ENCODE measurements around the gene ADGRF5.

Gene ADGRF5

GRCh38 chr6:46921731-46922130 is at the start of gene ADGRF5:
Gene ADGRF5 (minus strand): TSS chr6:46921938. CDS start chr6:46906762, 15,176 bp downstream.
- DNase-seq: no peak

DNA sequence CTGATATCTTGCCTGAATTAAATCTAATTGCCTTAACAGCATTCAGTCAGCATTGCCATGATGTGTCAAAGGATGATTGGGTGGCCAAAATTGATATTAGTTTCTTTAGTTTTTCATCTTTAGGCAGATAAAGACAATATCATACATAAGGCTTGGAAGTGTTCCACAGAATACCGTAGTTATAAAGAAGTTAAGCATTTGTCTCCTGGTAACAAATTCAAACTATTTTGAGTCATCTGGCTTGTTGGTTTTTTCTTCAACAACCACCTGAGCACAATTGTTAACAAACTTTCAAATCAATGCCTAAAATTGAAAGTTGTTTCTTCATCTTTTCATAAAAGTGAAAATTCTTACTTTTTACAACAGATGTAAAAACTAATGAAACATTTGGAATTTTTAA is 47.5 kb upstream of the ADGRF5 start:
- no peak for DNase-seq

DNA sequence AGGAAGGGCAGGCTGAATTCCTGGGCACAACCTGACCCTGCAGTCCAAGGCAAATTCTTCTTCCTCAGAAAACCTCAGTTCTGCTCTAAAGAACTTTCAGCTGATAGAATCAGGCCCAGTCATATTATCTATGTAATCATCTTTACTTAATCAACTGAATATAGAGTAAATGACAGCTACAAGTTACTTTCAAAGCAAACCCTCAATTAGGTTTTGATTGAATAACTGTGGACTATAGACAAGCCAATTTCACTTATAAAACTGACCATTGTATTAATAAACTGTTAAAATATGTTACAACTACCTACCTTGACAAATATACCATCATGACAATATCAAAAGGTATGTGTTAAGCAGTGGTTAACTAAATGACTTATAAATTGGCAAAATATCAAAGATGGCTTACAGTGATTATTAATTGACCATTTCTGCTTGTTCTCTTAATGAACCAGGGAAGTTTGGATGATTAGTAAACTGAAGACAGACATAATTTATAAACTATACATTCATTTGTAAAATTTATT is 46.1 kb upstream of the ADGRF5 start:
- DNase-seq: no peak

DNA sequence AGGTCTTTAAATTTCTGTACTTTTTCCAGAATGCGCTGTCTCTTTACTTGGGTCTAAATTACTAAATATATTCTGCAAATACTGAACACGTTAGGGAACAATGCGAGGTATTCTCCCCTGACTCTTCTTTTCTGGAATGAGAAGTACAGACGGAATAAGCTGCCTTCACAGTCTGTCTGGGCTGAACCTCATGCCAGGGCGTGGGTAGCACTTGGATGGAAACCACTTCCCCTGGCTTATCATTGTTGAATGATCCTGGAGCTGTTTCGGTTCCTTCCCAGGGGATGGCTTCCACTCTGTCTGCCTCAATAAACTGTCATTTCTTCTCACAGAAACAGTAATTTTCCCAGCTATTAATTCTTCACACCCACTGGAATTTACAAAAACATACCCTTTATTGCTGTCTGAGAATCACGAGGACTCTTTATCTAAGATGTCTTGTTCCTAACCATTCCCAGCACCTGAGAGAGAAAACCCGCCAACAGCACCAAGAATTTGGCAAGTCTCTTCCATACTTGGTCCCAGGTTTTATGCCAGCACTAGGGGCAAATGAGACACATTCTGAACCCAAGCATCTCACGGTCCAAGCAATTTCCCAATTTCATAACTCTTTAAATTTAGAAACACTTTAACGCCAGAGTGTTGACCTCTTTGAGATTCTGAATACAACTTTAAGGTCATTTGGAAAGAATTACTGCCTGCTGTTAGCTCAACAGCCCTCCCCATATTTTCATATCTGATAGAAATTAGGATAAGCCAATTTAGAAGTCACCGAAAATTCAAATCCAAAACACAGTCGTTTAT is 43.2 kb upstream of the ADGRF5 start:
- DNase-seq: no peak

- DNase-seq: no peak
Observed at GRCh38 chr6:46963626-46964025, 41.9 kb upstream of the ADGRF5 start.

- no peak for DNase-seq
Observed at GRCh38 chr6:46963039-46963438, 41.3 kb upstream of the ADGRF5 start.

GRCh38 chr6:46961711-46962110 is 40.0 kb upstream of the ADGRF5 start:
- no peak for DNase-seq

DNA sequence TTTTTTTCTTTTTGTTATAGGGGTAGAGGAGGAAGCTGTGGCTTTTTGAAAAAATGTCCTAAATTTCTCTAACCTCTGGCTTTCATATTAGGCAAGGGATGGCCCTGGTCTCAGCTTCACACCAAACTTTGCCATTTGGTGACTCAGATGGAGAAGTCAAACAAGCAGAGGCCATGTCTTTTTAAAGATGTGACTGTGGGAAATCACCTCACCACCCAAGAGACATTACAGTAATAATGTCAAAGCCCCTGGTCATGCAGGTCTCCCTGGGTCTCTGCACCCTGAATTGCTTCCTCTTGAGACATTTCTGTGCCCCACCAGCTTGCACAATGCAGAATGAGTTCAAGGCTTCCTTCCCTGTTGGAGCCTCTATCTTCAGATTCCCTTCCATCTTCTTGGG is 39.5 kb upstream of the ADGRF5 start:
- DNase-seq: no peak

DNA sequence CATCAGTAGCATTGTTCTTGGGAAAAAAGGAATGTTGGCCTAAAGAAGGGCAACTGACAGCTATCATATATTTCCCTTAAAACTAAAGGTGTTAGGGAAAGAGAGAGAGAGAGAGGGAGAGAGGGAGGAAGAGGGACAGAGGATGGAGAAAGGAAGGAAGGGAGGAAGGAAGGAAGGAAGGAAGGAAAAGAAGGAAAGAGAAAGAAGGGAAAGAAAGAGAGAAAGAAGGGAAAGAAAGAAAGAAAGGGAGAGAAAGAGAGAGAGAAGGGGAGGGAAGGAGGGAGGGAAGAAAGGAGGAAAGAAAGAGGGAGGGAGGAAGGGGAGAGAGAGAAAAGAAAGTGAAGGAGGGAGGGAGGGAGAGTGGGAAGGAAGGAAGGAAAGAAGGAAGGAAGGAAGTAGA is 37.7 kb upstream of the ADGRF5 start:
- no peak for DNase-seq

GRCh38 chr6:46956409-46956808 is 34.7 kb upstream of the ADGRF5 start:
- no peak for DNase-seq

DNA sequence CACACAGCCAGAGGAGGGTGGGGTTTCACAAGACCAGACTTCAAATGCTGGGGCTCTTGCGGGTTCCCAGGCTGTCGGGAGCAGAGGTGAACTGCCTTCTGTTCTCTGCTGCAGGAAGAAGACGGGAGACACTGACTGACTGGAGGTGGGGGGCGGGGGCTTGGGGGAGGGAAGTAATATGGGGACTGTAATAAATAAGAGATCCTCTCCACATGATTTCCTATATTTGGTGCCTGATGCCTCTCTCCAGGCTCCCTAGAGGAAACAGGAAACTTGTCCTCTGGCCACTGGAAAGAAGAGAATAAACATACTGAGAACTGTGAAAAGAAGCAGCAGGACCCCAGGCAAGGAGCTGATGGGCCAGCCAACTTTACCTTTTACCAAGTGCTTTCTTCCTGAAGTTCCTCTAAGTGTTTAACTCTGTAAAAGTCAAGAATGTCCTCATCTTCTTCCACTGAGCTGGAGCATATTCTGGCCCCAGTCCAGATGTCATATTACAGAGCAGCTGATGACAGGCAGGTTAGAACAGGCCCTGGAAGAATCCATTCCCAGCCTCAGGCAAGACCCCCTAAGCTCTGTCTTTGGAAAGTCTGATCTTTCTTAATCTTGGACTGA is 33.2 kb upstream of the ADGRF5 start:
- no peak for DNase-seq

- no peak for DNase-seq
Observed at GRCh38 chr6:46953921-46954320, 32.2 kb upstream of the ADGRF5 start.

GRCh38 chr6:46949632-46950280 is 28.0 kb upstream of the ADGRF5 start:
- no peak for DNase-seq

GRCh38 chr6:46948699-46949098 is 27.0 kb upstream of the ADGRF5 start:
- no peak for DNase-seq

GRCh38 chr6:46947497-46947896 is 25.8 kb upstream of the ADGRF5 start:
- DNase-seq: no peak

DNA sequence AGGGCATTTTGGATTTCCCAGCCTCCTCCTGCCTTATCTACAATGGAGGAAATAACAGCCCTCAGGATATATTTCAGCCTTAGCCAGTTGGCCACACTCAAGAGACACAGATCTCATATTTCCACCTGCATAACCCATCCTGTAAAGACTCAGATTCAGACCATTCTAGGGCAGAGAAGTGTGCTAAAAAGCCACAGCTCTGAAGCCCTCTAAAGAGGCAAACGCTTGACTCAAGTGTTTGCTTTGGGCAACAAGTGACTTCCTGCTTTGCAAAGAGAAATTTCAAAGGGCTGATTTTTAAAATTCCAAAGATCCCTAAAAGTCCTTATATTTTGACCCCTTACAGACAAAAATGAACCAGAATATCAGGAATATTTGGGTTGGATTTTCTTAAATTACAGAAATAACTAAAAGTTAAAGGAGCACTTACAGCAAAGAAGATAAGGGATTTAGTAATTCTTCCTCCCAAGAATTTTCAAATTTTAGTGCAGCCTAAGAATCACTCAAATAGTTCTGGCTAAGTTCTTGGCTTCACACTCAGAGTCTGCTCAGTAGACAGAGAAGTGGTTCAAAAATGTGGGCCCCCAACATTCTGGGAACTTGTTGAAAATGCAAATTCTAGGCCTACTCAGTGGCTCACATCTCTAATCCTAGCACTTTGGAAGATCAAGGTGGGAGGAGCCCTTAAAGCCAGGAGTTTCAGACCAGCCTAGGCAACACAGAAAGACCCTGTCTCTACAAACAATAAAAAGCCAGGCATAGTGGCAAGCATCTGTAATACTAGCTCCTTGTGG is 18.9 kb upstream of the ADGRF5 start:
- DNase-seq: no peak

DNA sequence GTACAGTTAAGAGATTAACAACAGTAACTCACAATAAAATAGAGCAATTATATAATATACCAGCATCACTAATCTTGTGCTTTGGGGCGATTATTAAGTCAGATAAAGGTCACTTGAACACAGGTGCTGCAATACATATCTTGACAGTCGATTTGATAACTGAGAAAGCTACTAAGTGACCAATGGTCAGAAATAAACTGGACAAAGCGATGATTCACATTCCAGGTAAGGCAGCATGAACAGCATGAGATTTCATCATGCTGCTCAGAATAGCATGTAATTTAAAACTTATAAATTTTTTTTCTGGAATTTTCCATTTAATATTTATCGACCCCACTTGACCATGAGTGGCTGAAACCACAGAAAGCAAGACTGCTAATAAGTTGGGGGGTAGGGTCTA is 15.9 kb upstream of the ADGRF5 start:
- DNase-seq: no peak

- DNase-seq: no peak
Observed at GRCh38 chr6:46935687-46936086, 13.9 kb upstream of the ADGRF5 start.

DNA sequence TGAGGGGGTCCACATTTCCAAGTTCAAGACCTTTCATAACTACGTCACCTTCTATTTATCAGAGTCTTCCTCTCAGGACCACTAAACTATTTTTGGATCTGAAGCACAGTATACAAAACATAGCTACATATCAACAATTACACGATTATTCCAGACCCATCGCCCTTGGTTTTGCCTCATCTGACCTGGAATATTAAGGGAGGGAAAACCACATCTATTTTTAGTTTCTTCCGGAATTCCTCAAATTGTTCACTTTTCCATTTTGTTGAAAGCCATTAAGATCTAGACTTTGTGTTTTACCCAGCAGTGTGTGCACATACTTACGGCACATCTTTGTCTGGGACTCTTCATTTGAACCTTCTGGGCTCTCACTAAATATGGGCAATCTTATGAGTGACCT is 12.0 kb upstream of the ADGRF5 start:
- DNase-seq: no peak

GRCh38 chr6:46932526-46933319 is 11.0 kb upstream of the ADGRF5 start:
- no peak for DNase-seq

GRCh38 chr6:46931416-46931815 is 9.7 kb upstream of the ADGRF5 start:
- DNase-seq: no peak

GRCh38 chr6:46930331-46930730 is 8.6 kb upstream of the ADGRF5 start:
- no peak for DNase-seq

Measured in activated CD4-positive, alpha-beta T cell treated with anti-CD3 and anti-CD28 coated beads, Interleukin-2, amount 50 U/mL, for 48 hours (primary cell).